HG03354 (cell line): ENCODE results near the gene UCP2.
"Not testable (repeated sequence)": the region's sequence is repeated elsewhere in the genome, so short reads cannot be mapped to it uniquely, and the experiment has no call there.

Experiments
- ATAC-seq: cut with Tn5 transposase; IDR thresholded peaks from one replicate; pipeline ENCODE4 v1.9.1; 2021; ENCODE audit warnings: mild to moderate bottlenecking; ENCODE audit not compliant: unreplicated experiment, poor library complexity, severe bottlenecking

Gene UCP2

DNA sequence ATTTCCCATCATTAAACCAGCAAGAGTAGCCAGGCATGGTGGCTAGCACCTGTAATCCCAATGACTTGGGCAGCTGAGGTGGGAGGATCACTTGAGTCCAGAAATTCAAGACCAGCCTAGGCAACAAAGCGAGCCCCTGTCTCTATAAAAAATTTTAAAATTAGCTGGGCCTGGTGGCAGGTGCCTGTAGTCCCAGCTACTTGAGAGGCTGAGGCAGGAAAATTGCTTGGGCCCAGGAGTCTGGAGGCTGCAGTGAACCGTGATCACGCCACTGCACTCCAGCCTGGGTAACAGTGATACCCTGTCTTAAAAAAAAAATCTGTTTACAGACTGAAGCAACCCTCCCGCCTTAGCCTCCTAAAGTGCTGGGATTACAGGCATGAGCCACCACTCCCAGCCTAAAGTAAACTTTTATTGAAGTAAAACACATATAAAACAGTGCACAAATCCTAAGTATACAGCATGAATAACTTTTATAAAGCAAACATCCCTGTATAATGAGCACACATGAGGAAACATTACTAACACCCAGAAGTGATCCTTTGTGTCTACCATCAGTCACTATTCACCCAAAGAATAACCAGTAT lies 13.6 kb upstream of the UCP2 start:
- ATAC-seq: no peak

DNA sequence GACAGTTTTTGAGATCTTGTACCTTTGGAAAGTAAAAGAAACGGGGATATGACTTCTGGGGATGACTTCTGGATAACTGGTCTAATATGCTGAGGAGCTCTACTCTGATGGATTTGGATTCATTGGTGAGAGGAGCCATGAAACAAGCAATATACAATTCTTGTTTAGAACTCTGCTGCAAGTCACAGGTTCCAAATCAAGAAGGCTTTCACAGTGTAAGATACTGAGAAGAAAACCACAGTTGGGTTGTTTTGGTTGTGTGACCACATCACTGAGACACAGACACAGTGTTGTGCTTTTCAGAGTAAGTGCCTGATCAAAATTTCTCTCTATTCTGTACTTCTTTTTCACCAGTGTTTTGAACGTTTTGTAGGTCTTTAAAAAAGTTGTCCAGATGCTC lies 13.1 kb upstream of the UCP2 start:
- ATAC-seq: peak; percentile 64

DNA sequence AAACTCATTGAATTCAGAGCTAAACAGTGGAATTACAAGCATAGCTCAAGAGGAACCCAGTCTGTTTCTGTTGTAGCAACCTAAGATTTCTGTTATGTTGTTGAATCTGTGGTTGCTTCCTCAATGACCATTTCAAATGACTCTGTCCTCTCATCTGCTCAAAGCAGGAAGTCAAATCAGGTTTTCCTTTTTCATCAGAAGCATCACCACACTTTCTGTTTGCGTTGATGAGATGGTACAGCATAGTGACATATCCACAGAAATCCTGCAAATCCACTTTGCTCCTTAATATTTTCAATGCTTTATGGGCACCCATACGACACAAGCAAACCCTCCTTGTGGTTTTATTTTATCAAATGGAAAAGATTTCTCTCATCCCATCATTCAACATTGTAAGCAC lies 12.6 kb upstream of the UCP2 start:
- ATAC-seq: peak; percentile 62

DNA sequence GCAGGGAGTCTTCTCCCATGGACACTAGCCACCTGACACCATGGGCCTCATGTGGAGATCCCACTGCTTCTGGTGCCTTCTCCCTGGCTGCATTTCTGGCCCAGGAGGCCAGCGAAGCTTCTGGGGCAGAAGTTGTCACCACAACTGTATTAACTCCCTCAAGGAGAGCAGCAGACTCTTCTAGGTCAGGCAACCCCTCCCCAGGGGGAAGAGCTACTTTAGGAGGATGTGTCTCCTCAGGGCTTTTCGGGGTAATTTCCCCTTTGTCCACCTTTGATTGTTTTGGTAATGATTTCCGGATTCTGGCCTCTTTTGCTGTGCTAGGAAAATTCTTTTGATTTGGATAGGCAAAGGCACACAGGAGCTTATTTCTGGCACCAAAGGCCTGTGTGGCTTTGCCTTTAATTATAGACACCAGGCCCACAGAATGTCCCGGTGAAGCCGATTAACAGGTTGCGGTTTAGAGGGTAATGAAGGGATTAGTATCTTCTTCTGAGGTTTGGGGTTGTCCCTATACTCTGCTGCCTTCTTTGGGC lies 8.9 kb upstream of the UCP2 start:
- ATAC-seq: peak; percentile 39

DNA sequence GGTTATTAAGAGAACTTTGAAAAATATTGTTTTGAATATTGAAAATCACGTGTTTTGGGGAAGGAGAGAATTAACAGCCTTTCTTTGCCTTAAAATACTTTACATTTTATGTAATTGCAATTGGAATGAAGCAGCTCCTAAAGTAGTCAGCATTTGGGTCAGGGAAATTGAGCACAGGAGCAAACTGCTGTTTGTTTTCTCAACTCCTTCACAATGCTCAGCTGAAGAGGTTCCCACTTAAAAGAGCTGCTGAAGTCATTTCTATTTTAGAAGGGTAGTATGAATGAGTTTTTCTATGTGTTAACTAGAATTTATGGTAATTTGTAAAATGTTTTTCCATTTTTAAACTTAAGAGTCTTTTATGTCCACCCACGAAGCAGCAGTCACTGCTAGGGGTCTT lies 8.1 kb upstream of the UCP2 start:
- ATAC-seq: no peak

DNA sequence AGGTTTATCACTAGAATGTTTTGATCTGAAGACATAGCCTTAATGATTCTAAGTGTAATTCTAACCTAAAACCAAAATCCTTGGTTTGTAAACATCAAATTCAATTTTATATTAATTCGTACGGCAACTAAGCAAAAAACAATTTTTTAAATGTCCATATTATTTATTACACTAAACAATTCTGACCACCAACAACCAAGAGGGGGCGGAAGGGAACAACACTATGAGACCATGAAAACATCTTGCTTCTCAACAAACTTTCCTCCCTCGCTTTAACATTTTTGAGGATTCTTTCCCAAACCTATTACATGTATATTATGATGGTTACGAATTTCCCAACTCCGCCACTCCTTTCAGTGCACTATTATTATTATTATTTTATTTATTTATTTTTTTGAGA lies 6.5 kb upstream of the UCP2 start:
- no peak for ATAC-seq

DNA sequence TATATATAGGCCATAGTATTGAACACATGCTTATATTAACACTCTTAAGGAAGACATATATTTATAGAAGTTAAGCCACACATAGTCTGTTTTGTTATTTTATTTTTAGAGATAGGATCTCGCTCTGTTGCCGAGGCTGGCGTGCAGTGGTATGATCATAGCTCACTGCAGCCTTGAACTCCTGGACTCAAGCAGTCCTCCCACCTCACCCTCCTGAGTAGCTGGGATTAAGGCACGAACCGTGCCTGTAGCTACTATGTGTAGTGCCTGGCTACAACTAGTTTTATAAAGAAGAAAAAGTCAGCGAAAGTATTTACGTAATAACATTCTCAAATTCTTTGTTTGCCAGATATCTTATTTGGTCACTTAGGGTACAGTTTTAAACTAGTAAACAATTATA lies 5.6 kb upstream of the UCP2 start:
- no peak for ATAC-seq

DNA sequence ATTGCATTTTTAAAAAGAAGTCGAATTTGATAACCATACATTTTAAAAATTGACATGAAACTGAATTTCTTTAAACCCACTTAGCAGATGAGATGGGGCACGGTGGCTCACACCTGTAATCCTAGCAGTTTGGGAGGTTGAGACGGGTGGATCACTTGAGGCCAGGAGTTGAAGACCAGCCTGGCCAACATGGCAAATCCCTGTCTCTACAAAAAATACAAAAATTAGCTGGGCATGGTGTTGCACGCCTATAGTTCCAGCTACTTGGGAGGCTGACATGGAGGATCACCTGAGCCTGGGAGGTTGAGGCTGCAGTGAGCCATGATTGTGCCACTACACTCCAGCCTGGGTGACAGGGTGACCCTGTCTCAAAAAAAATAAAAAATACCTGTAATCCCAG lies 3.0 kb upstream of the UCP2 start:
- not testable (repeated sequence) for ATAC-seq

DNA sequence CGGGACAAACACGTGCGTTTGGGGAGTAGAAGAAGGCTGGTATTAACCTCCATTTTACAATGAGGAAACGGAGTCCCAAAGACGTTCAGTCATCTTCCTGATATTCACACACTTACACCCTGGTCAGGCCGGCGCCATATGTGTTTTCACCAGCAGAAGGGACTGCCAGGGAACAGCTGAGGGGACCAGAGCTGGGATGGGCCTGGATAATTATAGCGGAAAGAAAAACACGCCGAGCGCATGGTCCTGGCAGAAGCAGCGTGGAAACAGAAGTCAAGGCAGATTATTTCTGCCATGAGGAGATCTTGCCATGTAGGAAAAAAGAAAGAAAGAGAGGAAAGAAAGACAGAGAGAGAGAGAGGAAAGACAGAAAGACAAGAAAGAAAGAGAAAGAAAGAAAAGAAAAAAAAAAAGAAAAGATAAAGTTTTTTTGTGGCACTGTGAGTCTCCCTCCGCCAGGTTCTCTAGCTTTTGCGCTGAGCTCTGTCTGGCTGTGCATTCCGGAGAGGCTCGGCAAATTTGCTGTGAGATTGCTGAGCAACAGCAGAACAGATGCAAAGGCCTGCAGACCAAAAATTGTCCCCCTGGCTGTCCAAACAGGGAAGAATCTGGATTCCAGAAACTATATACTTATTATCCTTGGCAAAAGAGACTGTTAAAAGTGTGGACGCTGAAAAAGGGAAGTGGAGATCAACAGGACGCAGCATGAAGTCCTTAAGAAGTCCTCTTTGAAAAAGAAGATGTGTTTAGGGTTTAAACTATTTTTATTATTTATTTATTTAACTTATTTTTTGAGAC lies 1.3 kb upstream of the UCP2 start:
- no peak for ATAC-seq

DNA sequence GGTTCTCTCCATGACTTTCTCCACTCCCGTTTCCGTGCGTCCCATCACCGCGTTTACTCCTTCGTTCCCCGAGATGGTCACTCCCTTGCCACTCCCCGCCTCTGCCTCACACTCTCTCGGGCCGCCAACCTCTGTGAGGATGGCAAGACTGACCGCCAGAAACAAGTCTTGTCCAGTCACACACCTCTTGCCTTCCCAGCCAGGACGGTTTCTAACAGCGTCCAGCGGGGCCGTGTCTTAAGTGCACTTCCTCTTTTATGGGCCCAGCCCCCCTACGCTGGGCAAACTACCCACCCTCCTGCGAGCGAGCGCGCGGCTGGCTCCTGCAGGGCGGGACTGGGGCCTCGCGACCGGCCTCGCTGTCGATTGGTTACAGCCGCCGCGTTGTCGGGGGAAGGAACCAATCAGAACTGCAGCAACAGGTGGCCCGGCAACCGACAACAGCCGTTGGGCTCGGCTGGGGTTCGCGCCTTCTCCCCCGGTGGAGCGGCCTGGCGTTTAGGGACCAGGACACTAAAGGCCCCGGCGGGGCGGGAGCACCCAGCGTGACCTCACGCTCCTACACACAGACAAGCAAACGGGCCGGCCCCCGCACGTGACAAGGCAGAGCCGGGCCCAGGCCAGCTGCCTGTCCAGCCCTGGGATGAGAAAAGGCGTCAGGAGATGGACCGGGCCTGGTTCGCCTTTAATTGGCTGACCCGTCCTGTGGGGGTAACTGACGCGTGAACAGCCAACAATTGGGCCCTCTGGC lies 522 bp upstream of the UCP2 start:
- ATAC-seq: peak; percentile 71

DNA sequence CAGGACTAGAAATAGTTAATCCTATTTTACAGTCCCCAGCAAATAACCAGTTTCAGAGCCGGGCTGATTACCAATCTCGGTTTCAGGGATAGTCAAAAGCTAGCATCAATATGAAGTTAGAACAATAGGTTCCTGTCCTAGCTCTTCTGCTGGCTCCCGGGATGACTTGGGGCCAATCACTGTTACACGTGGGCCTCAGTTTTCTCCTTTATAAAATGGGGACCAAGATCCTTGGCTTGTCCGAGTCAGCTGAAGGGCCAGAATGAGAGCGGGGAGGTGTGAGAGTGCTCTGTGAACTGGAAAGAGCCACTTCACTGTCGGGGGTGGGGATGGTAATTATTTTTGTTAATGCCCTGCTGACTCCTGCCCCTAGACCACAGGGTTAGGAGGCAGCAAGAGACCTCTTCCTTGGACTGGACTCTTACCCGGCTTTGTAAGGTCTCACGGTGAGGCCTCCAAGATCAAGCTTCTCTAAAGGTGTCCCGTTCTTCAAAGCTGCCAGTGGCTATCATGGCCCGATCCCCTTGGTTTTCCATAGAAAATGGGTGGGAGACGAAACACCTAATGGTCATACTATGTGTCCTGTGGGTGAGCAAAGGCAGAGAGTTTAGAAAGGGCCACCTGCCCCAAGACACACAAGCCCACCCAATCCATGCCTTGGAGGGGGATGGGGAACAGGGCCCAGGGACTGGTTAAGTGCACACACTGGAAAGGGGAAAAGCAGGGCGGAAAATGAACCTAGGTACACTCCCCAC lies 1.4 kb downstream of the UCP2 start:
- ATAC-seq: no peak

DNA sequence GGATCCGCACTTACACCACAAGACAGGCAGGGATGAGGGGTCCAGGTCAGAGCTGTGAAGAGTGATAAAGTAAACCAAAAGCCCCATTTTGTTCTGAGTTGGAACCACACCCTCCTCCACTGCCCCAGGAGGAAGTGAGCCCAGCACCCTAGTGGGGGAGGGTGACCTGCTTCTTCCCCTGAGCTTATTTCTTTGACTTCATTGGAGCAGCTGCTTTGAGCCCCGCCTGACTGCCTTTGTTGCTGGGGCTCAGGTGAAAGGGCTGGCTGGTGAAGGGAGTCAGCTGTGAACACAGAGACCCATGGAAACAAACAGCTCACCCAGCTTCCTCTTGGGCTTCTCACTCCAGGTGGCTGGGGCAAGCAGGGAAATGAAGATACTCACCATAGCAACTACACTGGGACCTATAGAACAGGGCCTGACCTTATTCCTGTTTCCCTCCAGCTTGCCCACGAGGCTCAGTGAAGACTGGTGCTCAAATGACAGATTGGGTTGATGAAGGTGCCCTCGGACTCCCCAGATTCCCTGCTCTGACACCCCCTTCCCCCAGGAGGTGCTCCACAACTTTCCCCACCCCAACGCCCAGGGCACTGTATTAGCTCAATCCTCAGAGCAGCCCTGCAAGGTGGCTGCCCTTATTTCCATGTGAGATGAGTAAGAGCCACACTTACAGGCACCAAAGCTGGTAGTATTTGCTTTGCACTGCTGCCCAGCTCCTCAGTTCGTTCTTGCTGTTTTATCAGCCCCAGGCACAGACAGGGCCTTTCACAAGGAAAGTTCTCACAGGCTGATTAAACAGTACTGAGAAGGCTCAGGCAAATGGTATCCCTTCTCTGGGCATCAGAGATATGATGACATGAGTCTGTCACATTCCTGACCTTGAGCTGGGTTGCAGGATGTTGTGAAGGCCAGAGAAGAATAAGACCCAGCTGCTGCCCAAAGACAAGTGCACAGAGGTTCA lies 2.4 kb downstream of the UCP2 start:
- ATAC-seq: peak; percentile 55

DNA sequence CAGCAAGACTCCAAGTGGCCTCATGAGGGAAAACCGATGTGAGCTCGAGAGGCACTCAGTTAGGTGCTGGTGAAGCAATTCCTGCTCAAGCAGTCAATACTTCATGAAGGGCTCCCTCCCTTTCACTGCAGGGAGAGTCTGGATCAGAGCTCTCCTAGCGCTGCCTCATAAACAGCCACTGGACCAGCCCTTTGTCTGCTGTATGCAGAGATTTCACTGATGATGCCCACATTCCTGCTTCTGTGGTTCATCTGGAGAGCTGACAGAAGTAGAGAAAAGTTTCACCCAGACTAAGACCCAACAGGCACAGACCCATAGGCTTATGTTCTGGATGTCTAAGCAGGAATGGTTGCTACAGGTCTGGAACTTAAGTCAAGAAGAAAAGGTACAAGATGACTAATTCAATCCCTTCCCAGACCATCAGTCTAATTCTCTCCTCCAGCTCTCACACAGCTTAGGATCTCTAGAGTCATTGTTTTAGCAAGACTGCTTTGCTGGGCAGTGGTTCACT lies 4.0 kb downstream of the UCP2 start:
- no peak for ATAC-seq

DNA sequence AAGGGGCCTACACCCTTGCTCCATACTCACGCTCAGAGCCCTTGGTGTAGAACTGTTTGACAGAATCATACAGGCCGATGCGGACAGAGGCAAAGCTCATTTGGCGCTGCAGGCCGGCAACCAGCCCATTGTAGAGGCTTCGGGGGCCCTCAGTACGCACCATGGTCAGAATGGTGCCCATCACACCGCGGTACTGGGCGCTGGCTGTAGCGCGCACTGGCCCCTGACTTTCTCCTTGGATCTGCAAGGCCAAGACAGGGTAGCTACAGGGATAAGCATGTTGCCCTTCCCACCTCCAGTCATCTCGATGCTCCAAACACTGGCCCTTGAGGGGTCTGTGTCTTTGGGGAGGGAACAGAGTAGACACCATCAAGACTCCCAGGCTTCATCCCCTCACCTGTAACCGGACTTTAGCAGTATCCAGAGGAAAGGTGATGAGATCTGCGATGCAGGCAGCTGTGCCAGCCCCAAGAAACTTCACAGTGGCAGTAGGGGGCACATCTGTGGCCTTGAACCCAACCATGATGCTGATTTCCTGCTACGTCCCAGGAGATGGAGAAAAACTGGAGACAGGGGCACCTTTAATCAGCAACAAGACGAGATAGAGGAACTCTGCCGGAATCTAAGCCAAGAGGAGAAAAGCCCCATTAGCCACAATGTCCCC lies 4.7 kb downstream of the UCP2 start:
- no peak for ATAC-seq

DNA sequence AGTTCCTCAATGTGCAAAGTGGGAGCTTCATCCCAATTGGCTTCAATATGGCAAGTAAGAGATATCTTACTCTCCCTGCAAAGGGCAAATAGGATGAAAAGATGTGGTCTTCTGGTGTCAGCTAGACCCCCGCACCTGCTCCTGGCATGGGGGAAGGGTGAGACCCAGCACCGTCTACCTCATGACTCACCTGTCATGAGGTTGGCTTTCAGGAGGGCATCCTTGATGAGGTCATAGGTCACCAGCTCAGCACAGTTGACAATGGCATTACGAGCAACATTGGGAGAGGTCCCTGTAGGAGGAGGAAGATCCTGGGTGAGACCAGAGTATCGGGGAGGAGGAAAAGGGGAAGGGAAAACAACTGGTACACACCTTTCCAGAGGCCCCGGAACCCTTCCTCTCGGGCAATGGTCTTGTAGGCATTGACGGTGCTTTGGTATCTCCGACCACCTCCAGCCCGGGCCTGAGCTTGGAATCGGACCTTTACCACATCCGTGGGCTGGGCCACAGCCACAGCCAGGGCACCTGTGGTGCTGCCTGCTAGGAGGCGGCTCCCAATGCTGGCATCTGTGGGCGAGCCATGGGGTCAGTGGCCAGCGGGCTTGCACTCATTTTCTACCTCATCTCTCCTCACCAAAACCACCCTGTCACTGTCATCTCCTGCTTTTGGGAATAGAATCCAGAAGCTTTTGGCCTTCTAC lies 6.0 kb downstream of the UCP2 start:
- ATAC-seq: no peak

DNA sequence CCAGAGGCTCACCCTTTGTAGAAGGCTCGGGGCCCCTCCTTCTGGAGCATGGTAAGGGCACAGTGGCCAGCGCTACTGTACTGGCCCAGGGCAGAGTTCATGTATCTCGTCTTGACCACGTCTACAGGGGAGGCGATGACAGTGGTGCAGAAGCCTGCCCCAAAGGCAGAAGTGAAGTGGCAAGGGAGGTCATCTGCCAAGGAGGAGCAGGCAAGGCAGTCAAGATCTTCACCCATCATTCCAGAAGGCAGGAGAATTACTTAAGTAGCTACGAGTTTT lies 7.2 kb downstream of the UCP2 start:
- ATAC-seq: no peak

DNA sequence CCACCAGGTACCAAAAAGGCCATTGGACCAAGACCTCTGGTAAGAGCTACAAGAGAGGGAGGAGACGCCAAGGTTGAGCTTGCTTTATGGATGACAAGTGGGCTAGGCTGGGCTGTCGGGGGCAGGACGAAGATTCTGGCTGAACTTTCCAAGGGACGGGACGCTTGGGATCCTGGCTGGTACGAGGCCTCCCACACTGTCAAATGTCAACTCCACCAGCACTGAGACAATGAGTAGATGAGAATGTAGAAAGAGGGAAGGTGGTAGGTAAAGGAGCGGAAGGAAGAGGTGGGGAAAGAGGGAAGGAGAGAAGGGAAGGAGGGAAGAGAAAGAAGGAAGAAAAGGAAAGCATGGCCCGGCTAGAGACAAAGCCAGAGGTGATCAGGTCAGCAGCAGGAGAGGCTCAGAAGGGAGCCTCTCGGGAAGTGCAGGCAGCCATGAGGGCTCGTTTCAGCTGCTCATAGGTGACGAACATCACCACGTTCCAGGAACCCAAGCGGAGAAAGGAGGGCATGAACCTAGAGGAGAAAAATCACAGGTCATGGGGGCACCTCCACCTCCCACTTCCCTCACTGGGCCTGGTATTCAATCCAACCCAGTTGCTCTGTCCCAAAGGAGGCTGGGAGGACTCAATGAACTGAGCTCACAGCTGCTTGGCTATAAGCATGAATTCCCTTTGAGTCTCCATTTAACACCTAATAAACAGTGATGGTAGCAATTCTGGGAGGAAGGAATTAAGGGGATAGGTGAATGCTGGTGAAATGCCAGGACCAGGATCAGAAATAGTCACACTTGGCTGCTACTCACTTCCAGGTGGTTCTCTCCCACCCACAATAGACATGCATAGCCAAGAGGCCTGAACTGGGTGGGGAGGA lies 7.8 kb downstream of the UCP2 start:
- ATAC-seq: no peak
